Erythroblast (primary cell): ENCODE data around the gene CTNNBIP1.

Experiments
- GATA1 ChIP-seq: IDR thresholded peaks from 2 replicates; pipeline ENCODE4 v1.6.1; 2011; ENCODE audit warnings: low read depth, mild to moderate bottlenecking, control low read depth, low read length, moderate library complexity
- POLR2A ChIP-seq: IDR thresholded peaks from 2 replicates; pipeline ENCODE4 v1.6.1; 2011; ENCODE audit warnings: mild to moderate bottlenecking, low read length

- TF ChIP-seq POLR2A (no peak), GATA1 (no peak)
Measured at GRCh38 chr1:9874959-9875635, 35.0 kb downstream of the CTNNBIP1 start.
